ENCODE data around the gene INPP4B.

DNA sequence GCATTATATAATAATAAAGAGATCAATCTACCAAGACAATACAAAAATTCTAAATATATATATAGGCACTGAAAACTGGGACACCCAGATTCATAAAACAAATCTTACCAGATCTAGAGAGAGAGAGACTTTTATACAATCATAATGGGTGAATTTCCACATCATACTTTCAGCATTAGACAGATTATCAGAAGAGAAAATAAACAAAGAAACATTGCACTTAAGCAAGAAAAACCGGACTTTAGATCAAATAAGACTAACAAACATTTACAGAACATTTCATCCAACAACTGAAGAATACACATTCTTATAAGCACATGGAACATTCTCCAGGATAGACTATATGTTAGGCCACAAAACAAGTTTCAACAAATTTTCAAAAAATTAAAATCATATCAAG lies 245.1 kb downstream of the INPP4B start:
- TF ChIP-seq CTCF (conservative IDR thresholded peaks at IDR 0.05; ENCODE audit: low read depth, low read length) (no peak), POLR2A (IDR thresholded peaks at IDR 0.05; ENCODE audit: low read depth, low read length) (no peak)
